ENCODE data around the gene ACTA1. TPM values are rescaled to one million over a fixed set of nuclear protein-coding genes. Genes with fewer than 3 reads are reported as not detected.

The ACTA1 gene
- total and polyA plus RNA-seq, 9 of the 15 experiments (the other 6 are each of a cell fraction or from before 2014, with no cell fraction given), result 0.07 to 0.36 TPM; not detected in 7

DNA sequence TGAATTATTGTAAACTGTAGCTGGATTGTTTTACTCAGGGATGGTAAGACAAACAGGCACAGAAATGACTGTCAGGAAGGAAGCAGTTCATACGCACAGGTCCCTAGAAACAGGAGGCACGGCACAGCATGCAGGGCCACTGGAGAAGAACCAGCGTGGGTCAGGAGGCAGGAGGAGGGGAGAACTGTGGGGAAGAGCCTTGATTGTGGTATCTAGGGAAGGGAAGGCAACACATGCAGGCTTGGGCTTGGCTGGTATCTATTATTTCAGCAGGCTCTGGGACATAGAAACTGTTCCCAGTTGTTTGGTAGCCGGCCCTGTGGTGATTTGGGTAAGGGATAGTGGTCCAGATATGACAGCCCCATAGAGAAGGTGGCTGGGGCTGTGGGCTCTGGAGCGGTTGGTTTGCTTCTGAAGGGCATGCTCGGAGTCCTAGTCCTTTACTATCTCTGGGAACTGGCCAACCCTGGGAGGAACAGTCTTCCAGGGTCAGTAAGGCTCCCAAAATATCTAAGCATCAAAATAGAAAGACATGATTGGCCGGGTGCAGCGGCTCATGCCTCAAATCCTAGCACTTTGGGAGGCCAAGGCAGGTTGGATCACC lies 47.9 kb downstream of the ACTA1 start:
- WGBS (ENCODE audit: insufficient coverage, low coverage, missing lambda C conversion rate), result under 1% methylated on average over 8 of the region's 8 CpGs
- Histone ChIP-seq H3K9me1 (ENCODE audit: control insufficient read depth, insufficient read depth, low read length) (no peaks in the 10 kb centered on the region), H3K9me3 (replicated peaks; ENCODE audit: control insufficient read depth, insufficient read depth, low read depth, low read length) (no peaks in the 10 kb centered on the region), H3K4me2 (ENCODE audit: insufficient read depth, low read length) (no peak overlapping the region), H3K27me3 (ENCODE audit: control insufficient read depth in 2 of 2, insufficient read depth in 2 of 2, low read length in 2 of 2) (peaks cover 61 to 69% of the 10 kb centered on the region in 2 experiments), H3K4me3 (no peak overlapping the region), H2AFZ (ENCODE audit: low read depth, low read length) (no peak overlapping the region), H4K20me1 (replicated peaks; ENCODE audit: control insufficient read depth, insufficient read depth, low read length) (no peaks in the 10 kb centered on the region; the same call in 1 of the 2 replicates), H3K9ac (ENCODE audit: insufficient read depth in 1 of 2, low read depth in 2 of 2, low read length in 2 of 2) (no peak overlapping the region), H3K4me1 (replicated peaks in 1 of 2; ENCODE audit: control insufficient read depth in 2 of 2, insufficient read depth in 2 of 2, low read length in 2 of 2) (no peaks in the 10 kb centered on the region; a peak in 1 of 5 replicates), H3K36me3 (ENCODE audit: control insufficient read depth, insufficient read depth, low read length) (no peaks in the 10 kb centered on the region), H3K27ac (ENCODE audit: extremely low read depth, low read depth, low read length) (no peak overlapping the region), H3K79me2 (ENCODE audit: control insufficient read depth, insufficient read depth, low read length) (no peaks in the 10 kb centered on the region)
- no TSS peak for BruUV-seq (replicated peaks)
- ChIA-PET POLR2A (interaction anchor here (0.5 to 0.6 kb wide), 2 partner anchors 162 to 1221 kb away, joined by 3 to 4 read pairs; no protein-coding TSS in a partner anchor), CTCF (ENCODE audit: low intra/inter-chr PET ratio) (no interaction called here)
- intact Hi-C loops (cut with micrococcal nuclease) (no loop called here), in situ Hi-C loops (cut with MboI) (no loop called here)
- DNase-seq (ENCODE audit: extremely low read depth in 1 of 4, low spot score in 3 of 4) (no peak), ATAC-seq (no peak; the same call in 2 of the 3 replicates), FAIRE-seq (no peak)
- no peak for TF ChIP-seq TCFL5 (CRISPR knock-in tag; conservative IDR thresholded peaks at IDR 0.05)
- no peak for TF ChIP-seq ZNF717 (CRISPR knock-in tag; IDR thresholded peaks at IDR 0.05)
- TF ChIP-seq ZNF3 (CRISPR knock-in tag; IDR thresholded peaks at IDR 0.05), result no peak
- no peak for TF ChIP-seq ZFP30 (CRISPR knock-in tag; IDR thresholded peaks at IDR 0.05; ENCODE audit: borderline replicate concordance)
- TF ChIP-seq ZNF668 (CRISPR knock-in tag; IDR thresholded peaks at IDR 0.05), result no peak
- TF ChIP-seq TRIM24 (IDR thresholded peaks at IDR 0.05), result no peak

DNA sequence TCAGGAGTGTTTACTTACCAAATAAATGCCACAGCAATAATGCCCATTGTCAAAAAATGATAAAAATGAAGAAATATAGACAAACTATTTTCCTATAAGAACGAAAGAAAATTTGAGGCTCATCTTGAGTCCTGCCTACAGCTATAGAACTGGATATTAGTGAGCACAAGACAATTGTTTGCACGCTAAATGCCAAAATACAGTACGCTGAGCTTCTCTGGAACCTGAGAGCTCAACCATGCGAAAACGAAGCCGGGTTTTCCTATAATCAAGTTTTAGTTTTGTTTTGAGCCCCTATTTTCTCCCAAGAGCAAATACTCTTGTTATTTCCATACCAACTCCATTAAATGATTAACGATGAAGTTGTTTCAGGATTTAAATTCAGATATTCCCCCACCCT lies 49.1 kb downstream of the ACTA1 start:
- in situ Hi-C loops (cut with MboI), result no loop called here
- BruUV-seq (replicated peaks), result no TSS peak
- CTCF ChIA-PET (ENCODE audit: low intra/inter-chr PET ratio), result no interaction called here
- ATAC-seq (no peak), FAIRE-seq (no peak), DNase-seq (ENCODE audit: extremely low read depth in 1 of 4, low spot score in 3 of 4) (no peak)
- no peaks in the 10 kb centered on the region for H3K4me1 ChIP-seq (replicated peaks in 1 of 2; ENCODE audit: control insufficient read depth in 2 of 2, insufficient read depth in 2 of 2, low read length in 2 of 2)
- H3K4me3 ChIP-seq, result no peak overlapping the region
- WGBS (ENCODE audit: insufficient coverage, low coverage, missing lambda C conversion rate), result 1% methylated on average over 7 of the region's 7 CpGs
- no peak overlapping the region for H2AFZ ChIP-seq (ENCODE audit: low read depth, low read length)
- H3K9ac ChIP-seq (ENCODE audit: insufficient read depth in 1 of 2, low read depth in 2 of 2, low read length in 2 of 2), result no peak overlapping the region
- H3K9me1 ChIP-seq (ENCODE audit: control insufficient read depth, insufficient read depth, low read length), result no peaks in the 10 kb centered on the region
- H3K36me3 ChIP-seq (ENCODE audit: control insufficient read depth, insufficient read depth, low read length), result no peaks in the 10 kb centered on the region
- H3K9me3 ChIP-seq (replicated peaks; ENCODE audit: control insufficient read depth, insufficient read depth, low read depth, low read length), result no peaks in the 10 kb centered on the region
- H3K79me2 ChIP-seq (ENCODE audit: control insufficient read depth, insufficient read depth, low read length), result no peaks in the 10 kb centered on the region
- H3K4me2 ChIP-seq (ENCODE audit: insufficient read depth, low read length), result no peak overlapping the region
- POLR2A ChIA-PET, result no interaction called here
- no peaks in the 10 kb centered on the region; the same call in 1 of the 2 replicates for H4K20me1 ChIP-seq (replicated peaks; ENCODE audit: control insufficient read depth, insufficient read depth, low read length)
- H3K27me3 ChIP-seq (ENCODE audit: control insufficient read depth in 2 of 2, insufficient read depth in 2 of 2, low read length in 2 of 2), result peaks cover 64 to 70% of the 10 kb centered on the region in 2 experiments
- no peak overlapping the region for H3K27ac ChIP-seq (ENCODE audit: extremely low read depth, low read depth, low read length)
- intact Hi-C loops (cut with micrococcal nuclease), result loop anchor here (5.0 kb wide), 1 partner anchor 128 kb away; no protein-coding TSS in a partner anchor
- TF ChIP-seq, protein P1, sequence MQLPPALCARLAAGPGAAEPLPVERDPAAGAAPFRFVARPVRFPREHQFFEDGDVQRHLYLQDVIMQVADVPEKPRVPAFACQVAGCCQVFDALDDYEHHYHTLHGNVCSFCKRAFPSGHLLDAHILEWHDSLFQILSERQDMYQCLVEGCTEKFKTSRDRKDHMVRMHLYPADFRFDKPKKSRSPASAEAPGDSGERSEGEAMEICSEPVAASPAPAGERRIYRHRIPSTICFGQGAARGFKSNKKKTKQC (CRISPR knock-in tag; IDR thresholded peaks at IDR 0.05), result no peak
- TF ChIP-seq, protein P2, sequence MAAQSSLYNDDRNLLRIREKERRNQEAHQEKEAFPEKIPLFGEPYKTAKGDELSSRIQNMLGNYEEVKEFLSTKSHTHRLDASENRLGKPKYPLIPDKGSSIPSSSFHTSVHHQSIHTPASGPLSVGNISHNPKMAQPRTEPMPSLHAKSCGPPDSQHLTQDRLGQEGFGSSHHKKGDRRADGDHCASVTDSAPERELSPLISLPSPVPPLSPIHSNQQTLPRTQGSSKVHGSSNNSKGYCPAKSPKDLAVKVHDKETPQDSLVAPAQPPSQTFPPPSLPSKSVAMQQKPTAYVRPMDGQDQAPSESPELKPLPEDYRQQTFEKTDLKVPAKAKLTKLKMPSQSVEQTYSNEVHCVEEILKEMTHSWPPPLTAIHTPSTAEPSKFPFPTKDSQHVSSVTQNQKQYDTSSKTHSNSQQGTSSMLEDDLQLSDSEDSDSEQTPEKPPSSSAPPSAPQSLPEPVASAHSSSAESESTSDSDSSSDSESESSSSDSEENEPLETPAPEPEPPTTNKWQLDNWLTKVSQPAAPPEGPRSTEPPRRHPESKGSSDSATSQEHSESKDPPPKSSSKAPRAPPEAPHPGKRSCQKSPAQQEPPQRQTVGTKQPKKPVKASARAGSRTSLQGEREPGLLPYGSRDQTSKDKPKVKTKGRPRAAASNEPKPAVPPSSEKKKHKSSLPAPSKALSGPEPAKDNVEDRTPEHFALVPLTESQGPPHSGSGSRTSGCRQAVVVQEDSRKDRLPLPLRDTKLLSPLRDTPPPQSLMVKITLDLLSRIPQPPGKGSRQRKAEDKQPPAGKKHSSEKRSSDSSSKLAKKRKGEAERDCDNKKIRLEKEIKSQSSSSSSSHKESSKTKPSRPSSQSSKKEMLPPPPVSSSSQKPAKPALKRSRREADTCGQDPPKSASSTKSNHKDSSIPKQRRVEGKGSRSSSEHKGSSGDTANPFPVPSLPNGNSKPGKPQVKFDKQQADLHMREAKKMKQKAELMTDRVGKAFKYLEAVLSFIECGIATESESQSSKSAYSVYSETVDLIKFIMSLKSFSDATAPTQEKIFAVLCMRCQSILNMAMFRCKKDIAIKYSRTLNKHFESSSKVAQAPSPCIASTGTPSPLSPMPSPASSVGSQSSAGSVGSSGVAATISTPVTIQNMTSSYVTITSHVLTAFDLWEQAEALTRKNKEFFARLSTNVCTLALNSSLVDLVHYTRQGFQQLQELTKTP (IDR thresholded peaks at IDR 0.05; ENCODE audit: low read depth in 1 of 2, partially characterized antibody in 2 of 2), result no peak
- no peak for TF ChIP-seq RFX7 (CRISPR knock-in tag; IDR thresholded peaks at IDR 0.05)
- TF ChIP-seq CBX2 (IDR thresholded peaks at IDR 0.05; ENCODE audit: insufficient read depth, low read length, poor library complexity, severe bottlenecking), result peak; percentile 94
- peak; percentile 99 for TF ChIP-seq CBX8 (IDR thresholded peaks at IDR 0.05; ENCODE audit: borderline replicate concordance, extremely low read depth, low read depth, low read length, poor library complexity, severe bottlenecking)

Data from K562 (cell line).